Measurements from ENCODE around the gene EYA2. TPM values are rescaled to one million over a fixed set of nuclear protein-coding genes. Genes with fewer than 3 reads are reported as not detected.

The EYA2 gene
- total and polyA plus RNA-seq, 11 donors: 0.30 to 4.2 (median 0.70) TPM

- H3K4me1 ChIP-seq: peaks cover 0 to 41% (median 9%) of the 10 kb centered on the region in 12 donors
- no peaks in the 10 kb centered on the region for H3K9me3 ChIP-seq
- no peaks in the 10 kb centered on the region for H3K27me3 ChIP-seq
- peaks cover 0 to 86% (median 61%) of the 10 kb centered on the region in 9 donors for H3K36me3 ChIP-seq
- intact Hi-C loops (cut with DNase I): no loop called here
- DNase-seq (no peak), ATAC-seq (no peak)
- 79 to 86% (median 84%) methylated on average over 7 of the region's 7 CpGs for WGBS, 4 donors
- no peak overlapping the region for H3K4me3 ChIP-seq
- no peak overlapping the region for H3K27ac ChIP-seq
- TF ChIP-seq CTCF (IDR thresholded peaks at IDR 0.05) (no peak), POLR2A (IDR thresholded peaks at IDR 0.05) (no peak)
Measured at GRCh38 chr20:47216819-47217410, 322.3 kb downstream of the EYA2 start.

GRCh38 chr20:47217482-47218446 lies 323.1 kb downstream of the EYA2 start:
- Histone ChIP-seq H3K27me3 (no peaks in the 10 kb centered on the region), H3K4me3 (no peak overlapping the region), H3K27ac (peak overlapping the region in 2 of 12 donors; percentile 13 to 22), H3K9me3 (no peaks in the 10 kb centered on the region), H3K36me3 (peaks cover 0 to 86% (median 64%) of the 10 kb centered on the region in 9 donors), H3K4me1 (peaks cover 0 to 34% (median 6%) of the 10 kb centered on the region in 12 donors)
- TF ChIP-seq POLR2A (IDR thresholded peaks at IDR 0.05): no peak
- TF ChIP-seq CTCF (IDR thresholded peaks at IDR 0.05): no peak
- peak in 3 of 4 donors; percentile 6 to 60 (median 45) for ATAC-seq
- intact Hi-C loops (cut with DNase I): no loop called here
- no peak for DNase-seq
- WGBS, 4 donors: 64 to 72% (median 66%) methylated on average over 12 of the region's 12 CpGs

- TF ChIP-seq POLR2A (IDR thresholded peaks at IDR 0.05) (no peak), CTCF (IDR thresholded peaks at IDR 0.05) (peak in 11 of 12 donors; percentile 19 to 55 (median 42))
- DNase-seq (no peak), ATAC-seq (peak in 2 of 4 donors; percentile 25 to 38)
- H3K4me1 ChIP-seq: peaks cover 0 to 20% (median 0%) of the 10 kb centered on the region in 12 donors
- no peak overlapping the region for H3K4me3 ChIP-seq
- intact Hi-C loops (cut with DNase I): no loop called here
- H3K36me3 ChIP-seq: peaks cover 0 to 95% (median 72%) of the 10 kb centered on the region in 9 donors
- H3K27me3 ChIP-seq: no peaks in the 10 kb centered on the region
- 91 to 95% (median 94%) methylated on average over 8 of the region's 8 CpGs for WGBS, 4 donors
- H3K27ac ChIP-seq: no peak overlapping the region
- no peaks in the 10 kb centered on the region for H3K9me3 ChIP-seq
Measured at GRCh38 chr20:47220161-47220582, 325.5 kb downstream of the EYA2 start.

Data from heart left ventricle (tissue), 16 donors.